Ovary (tissue), 3 donors: ENCODE results near the gene TMEM214.

Experiments
- CTCF ChIP-seq, 3 donors: fragments of 450-650 bp in 2 of 3; fragments of 200-600 bp in 1 of 3; IDR thresholded peaks; one replicate each; pipeline versions ENCODE4 v1.5.1 to v1.8.0; 2016 to 2022; ENCODE audit warnings: antibody characterized with exemption in 3 of 3, mild to moderate bottlenecking in 1 of 3
- EP300 ChIP-seq: sonication (generic); formaldehyde crosslinking; IDR thresholded peaks from one replicate; pipeline ENCODE4 v1.6.1; 2017; ENCODE audit warnings: antibody characterized with exemption
- POLR2A ChIP-seq: fragments of 450-650 bp; IDR thresholded peaks from one replicate; pipeline ENCODE4 v1.6.1; 2017; ENCODE audit warnings: antibody characterized with exemption, mild to moderate bottlenecking, moderate library complexity
- donor health status: DM: no; HTN: no; CAD: no.

GRCh38 chr2:27008678-27009077, 24.1 kb upstream of the TMEM214 start:
- no peak for TF ChIP-seq CTCF (IDR thresholded peaks at IDR 0.05)
- TF ChIP-seq POLR2A: no peak
- TF ChIP-seq EP300: no peak
